Hematopoietic multipotent progenitor cell treated with erythropoietin and hydrocortisone succinate and interleukin-3 and kit ligand, for 6 days (in vitro differentiated cells): ENCODE results near the gene SMOC2.
"Not testable (repeated sequence)": the region's sequence is repeated elsewhere in the genome, so short reads cannot be mapped to it uniquely, and the experiment has no call there.

ENCODE experiments used
- DNase-seq: peaks from one replicate; pipeline ENCODE4 v3.0.0-alpha.2; 2015

SMOC2 gene

DNA sequence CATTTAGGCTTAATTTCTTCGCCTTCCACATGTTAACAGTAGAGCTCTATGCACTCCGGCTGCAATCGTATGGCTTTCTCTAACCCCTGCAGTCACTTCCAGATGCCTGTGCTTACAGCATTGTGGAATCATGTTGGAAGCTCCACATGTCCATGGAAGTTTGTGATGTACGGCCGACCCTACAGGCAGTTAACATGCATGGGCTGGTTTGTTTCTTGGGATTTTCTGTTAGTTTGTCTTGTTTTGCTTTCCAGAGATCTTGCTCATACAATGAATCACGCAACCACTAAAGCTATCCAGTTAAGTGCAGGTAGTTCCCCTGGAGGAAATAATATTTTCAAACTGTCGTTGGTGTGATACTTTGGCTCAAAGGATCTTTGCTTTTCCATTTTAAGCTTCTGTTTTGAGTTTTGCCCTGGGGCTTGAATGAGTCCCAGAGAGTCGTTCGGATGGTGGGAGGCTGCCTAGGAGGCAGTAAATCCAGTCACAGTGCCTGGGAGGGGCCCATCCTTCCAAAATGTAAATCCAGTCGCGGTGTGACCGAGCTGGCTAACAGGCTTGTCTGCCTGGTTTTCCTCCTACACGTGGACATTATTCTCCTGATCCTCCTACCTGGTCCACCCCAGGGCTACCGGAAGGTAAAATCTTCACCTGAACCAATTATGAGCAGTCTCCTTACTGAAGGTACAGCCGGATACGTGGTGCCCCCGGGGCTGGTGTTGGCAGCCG is 225.9 kb downstream of the SMOC2 start:
- no peak for DNase-seq

DNA sequence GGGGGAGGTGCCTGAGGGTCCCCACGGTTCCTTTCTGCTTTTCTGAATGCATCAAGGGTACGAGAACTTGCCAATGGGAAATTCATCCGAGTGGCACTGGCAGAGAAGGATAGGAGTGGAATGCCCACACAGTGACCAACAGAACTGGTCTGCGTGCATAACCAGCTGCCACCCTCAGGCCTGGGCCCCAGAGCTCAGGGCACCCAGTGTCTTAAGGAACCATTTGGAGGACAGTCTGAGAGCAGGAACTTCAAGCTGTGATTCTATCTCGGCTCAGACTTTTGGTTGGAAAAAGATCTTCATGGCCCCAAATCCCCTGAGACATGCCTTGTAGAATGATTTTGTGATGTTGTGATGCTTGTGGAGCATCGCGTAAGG is 226.4 kb downstream of the SMOC2 start:
- DNase-seq: no peak

DNA sequence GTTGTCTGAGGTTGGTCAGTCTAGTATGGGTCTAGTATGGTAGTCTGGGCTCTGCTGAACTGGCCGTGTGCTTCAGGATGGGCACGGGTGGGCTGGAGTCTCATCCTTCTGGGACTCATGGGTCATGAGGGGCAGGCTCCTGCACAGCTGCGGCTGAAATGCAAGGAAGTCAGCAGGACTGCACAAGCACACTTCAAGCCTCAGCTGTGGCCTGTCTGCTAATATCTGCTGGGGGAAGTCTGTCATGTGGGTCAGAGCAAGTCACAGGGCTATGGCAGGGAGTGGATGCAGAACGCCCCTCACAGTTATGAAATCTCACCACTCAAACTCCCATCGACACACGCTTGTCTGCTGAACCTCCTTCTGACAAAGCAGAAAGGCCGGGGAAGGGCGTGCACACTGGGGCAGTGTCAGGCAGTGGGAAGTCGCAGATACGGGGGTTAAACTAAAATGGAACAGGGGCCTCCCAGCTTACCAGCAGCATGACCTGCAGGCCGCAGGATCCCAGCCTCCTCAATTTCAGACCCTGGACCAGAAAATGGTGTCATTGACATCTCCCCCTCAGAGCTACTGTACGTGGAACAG is 229.5 kb downstream of the SMOC2 start:
- DNase-seq: no peak

DNA sequence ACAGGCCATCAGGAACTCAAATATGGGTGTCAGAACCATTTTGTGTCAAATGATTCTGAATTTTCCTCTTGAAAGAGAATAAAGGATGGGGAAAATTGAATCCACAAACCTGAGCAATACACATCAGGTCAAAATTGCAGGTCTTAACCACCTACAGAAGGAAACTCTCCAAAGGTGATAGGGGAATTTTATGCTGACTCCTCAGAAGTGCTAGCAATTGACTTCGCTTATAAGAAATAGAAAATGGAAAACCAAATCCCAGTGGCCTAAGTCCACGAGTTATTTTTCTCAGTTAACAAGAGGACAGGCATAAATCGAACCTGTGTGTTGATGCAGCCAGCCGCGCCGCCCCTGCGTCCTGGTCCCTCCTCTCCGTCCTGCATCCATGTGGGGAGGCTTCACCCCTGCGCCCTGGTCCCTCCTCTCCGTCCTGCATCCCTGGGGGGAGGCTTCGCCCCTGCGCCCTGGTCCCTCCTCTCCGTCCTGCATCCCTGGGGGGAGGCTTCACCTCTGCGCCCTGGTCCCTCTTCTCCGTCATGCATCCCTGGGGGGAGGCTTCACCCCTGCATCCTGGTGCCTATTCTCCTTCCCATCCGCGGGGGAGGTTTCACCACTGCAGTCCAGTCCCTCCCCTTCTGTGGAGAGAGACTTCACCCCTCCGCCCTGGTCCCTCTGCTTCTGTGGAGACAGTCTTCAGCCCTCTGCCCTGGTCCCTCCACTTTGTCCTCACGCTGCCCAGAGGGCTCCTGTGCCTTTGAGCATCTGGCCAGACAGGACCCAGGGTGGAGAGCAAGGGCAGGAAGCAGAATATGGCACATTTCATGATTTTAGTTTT is 230.3 kb downstream of the SMOC2 start:
- DNase-seq: no peak

DNA sequence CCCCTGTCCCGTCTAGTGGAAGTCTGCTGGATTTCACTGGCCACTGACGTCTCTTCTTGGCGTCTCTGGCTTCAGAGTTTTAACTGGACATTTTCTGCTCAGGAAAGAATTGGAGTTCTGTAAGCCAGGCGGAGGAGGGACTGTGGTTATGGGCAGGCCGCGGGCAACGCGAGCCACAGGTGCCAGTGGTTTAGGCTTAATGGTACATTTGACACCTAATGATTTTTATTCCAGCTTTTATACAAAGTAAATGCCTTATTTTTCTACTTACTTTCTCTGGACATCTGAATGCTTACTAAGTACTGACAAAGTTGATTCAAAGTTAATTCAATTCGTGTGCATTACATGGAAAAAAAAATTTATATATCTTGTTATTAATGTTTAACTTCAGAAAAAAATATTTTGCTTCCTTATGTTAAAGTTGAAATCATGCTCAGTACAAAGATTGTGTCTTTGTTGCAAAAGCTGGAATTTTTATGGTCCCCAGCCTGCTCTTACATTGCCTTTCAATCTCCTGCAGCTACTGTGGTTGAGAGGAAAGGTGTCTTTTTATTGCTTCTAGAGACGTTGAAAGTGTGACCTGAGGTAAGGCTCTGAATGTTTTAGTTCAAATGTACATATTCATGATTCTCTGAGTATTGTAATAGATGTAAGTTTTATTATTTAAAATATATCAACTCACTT is 231.0 kb downstream of the SMOC2 start:
- no peak for DNase-seq

DNA sequence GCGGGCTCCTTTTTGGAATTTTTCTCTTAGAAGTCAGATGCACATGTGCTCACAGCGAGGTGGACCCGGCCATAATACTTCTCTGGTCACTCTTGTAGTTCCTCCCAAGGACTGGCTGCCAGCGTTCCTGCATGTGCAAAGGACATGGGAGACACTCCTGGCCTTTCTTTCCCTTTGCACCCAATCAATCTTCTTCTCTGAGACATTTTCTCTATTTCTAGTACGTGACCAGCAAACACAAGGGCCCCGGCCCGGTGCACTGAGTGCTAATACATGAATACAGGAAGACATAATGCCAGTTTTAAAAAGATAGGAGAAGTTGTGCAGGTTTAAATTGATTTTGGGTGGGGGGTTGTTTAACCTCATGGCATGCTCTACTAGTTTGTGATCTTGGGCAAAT is 233.6 kb downstream of the SMOC2 start:
- no peak for DNase-seq

DNA sequence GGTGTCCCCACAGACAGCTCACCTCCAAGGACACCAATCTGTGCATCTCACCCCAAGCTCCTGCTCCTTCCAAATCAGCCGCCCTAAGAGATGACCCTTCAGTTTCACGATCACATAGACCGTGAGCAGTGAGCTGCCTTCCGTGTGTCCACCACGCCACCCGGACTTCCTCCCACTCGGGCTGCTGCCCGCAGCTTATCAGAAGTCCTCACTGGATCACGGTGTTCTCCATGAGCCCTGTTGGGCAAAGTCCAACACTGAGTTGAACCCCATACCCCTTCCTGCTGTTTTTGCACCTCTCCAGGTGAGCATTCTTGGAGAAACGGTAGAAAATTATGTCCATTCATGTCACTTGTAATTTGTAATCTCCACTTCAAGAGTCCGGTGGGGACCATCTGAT is 234.4 kb downstream of the SMOC2 start:
- DNase-seq: no peak

DNA sequence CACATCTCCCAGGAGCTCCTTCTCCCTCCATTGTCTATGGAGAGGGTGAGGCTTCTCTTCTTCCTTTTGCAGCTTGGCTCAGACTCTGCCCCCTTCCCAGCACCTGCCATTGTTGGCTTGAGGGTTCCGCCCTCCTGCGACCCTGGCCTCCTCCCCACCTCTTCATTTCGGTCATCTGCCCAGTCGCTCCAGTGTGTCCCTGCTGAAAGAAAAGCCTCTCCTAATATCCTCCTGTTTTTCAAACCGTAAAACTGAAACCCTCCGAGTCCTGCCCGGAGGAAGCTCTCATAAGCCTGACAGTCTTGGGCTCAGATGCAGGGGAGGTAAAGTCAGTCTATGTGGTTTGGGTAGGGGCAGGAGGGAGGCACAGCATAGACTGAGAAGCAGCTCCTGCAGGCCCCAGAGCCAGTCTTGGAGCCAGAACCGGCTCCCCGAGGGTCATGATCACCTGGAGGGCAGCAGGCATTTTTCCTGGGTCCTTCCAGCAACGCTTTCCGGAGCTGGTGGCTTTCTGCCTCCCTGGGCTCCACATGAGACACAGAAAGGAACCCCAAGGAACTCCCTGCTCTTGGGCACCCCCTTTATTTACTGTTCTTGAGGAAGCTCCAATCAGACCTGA is 235.1 kb downstream of the SMOC2 start:
- no peak for DNase-seq

DNA sequence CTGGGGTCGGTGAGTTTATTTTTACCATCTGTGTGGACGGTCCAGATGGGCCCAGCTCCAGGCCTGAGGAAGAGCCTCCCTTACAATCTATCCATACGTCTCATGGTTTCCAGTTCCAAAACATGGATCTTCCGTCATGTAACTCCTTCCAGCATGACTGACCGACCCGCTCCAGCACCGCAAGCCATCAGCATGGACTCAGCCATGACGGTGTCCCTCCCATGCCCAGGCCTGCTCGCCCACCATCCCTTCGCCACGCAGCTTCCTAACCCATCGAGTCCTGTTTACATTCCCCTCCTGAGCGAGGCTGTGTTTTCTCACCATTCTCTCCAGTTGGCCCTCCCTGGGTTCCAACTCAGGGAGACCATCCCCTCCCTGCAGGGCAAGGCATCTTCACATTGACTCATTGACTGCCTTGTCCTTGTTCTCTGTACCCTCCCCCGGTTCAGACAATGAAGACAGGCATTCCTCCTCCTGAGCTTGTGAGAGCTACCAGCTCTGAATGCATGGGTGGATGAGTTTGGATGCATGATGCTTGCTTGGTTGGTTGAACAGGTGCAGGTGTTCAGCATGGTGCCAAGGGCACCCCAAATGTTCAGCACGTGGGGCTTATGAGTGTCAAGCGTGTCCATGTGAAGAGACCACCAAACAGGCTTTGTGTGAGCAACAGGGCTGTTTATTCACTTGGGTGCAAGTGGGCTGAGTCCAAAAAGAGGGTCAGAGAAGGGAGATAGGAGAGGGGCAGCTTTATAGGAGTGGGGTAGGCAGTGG is 235.8 kb downstream of the SMOC2 start:
- DNase-seq: no peak

DNA sequence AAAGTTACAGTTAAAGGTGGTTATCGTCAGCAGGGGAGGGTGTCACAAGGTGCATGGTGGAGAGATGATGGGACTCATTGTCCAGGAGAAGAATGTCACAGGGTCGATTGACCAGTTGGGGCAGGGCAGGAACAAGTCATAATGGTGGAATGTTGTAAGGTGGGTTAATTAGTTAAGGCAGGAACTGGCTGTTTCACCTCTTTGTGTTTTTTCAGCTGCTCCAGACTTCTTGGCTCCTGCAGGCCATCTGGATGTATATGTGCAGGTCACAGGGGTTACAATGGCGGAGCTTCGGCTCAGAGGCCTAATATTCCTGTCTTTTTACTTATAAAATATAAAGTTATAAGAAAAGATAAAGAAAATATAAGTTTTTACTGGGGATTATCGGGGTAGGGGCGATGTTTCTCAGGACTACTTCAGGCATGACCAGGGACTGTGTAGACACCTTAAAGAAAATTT is 236.4 kb downstream of the SMOC2 start:
- DNase-seq: not testable (repeated sequence)

DNA sequence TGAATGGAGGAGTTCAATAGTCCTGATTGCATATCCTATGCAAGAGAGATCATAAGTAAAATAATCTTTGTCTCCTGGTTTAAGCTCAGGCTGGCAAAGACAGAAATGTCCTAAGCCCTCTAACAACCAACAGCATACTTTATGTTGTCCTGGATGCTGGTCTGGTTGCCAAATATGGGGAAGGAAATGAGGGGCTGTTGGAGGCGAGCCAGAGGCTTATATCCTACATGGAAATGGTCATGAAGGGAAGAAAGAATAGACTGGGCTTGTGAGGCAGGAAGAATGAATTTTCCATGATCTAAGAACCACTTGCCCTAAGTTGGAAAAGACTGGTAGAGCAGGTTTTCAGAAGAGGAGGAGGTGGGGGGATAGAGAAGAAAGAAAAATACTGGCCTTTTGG is 237.1 kb downstream of the SMOC2 start:
- no peak for DNase-seq

DNA sequence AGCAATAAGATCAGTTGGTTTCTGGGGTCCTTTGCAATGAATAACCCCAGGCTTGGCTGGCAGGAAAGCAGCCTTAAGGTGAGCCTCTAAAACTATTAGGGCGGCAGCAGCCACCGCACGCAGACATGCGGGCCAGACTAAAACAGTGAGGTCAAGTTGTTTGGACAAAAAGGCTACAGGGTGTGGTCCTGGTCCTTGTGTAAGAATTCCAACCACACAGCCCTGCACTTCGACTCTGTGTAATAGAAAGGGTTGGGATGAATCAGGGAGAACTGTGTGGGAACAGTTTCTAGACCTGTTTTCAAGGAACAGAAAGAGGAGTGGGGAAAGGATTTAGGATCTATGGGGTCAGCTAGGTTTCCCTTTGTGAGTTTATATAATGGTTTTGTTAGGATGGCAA is 237.6 kb downstream of the SMOC2 start:
- DNase-seq: no peak

DNA sequence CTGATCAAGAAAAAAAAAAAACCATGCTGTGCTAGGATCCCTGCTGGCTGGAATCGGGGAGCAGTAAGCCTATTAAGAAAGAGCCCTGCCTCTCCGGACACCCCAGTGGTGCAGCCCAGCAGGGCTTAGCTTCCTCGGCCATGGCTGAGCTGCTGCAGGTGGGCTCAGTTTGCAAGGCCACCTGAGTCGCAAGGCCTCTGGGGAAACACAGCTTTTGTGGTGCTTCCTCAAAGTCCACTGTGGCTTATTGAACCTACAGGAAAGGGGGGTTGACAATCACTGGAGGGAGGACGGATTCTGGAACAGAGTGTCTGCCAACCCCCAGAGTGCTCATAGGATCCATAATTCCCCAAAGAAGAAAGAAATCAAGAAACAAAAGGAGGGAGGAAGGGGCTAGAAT is 240.8 kb downstream of the SMOC2 start:
- no peak for DNase-seq

DNA sequence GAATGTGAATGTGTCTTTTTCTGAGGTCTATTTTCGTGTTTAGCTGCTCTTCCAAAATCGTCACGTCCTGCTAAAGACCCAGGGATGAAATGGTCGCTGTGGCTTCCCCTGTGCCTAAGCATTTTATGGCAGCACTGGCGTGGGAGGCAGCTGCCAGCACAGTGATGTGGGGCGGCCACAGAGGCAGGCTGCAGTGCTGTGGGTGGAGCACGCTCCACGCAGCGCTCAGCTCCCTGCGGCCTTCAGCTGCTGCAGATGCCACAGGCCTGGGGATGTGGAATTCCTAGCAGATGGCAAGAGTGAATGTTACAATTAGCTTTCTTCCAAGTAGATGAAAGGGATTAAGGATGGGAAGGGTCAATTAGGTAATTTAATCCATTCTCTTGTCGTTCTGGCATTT is 242.6 kb downstream of the SMOC2 start:
- no peak for DNase-seq

DNA sequence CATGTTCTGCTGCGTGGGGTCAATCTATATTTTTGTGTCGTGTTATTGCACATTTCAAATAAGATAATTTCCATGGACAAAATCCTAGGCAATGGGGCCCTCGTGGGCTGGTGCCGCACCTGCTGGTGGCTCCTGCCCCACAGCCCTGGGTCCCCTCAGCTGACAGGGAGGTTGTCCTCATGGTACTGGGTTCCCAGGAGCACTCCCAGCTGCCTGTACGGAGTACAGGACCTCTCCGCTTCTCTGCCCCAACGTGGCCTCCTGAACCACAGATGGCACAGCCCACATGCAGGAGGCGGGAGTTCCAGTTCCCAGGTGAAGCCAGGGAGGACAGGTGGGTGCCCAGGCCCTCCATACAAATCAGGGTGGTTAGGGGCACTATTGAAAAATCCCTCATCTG is 243.5 kb downstream of the SMOC2 start:
- no peak for DNase-seq

DNA sequence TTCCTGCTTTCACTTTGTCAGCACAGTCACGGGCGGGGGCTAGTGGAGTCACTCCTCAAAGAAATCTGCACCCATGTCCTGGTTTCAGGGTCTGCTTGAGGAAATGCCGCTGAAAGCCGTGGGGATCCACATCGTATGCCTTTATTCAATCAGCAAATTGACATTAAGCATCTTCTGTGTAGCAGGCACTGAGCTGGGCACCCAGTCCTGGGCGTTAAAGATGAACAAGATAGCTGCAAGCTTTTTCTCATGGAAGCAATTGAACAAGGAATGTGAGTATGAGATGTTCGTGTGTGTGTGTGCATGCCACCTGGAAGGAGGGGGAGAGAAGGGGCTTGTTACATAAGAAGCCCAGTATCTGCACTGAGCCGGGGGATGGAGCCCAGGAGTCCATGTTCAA is 243.9 kb downstream of the SMOC2 start:
- DNase-seq: no peak

DNA sequence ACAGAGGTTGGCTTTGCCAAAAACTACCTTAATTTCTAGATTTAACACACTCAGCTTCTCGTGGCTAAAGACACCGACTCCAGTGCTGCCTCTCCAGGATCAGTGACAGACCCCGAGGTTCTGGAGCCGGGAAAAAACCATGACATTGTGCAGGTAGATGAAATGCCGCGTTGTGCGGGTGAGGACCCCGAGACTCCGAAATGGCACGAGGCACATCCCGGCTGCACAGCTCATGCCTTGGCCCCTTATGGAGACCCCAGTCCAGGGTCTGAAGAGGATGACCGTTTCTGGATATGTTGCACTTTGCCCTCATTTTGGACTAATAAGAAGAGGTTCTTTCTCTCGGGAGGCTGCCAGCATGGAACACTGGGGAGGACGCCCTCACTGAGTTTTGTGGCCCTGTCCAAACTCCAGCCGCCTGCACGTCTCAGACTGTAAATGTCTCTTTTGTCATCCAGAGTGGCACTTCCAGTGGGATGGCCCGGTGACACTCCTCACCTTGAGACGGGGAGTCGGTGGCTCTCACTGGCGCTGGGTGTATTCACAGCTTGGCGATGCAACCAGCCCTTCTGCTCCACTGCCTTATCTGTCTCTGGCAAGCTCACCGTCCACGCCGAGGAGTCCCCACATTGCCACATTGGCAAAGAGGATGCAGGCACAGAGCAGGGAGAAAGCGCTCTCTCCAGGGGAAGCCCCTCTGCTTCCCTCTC is 245.2 kb downstream of the SMOC2 start:
- DNase-seq: no peak

DNA sequence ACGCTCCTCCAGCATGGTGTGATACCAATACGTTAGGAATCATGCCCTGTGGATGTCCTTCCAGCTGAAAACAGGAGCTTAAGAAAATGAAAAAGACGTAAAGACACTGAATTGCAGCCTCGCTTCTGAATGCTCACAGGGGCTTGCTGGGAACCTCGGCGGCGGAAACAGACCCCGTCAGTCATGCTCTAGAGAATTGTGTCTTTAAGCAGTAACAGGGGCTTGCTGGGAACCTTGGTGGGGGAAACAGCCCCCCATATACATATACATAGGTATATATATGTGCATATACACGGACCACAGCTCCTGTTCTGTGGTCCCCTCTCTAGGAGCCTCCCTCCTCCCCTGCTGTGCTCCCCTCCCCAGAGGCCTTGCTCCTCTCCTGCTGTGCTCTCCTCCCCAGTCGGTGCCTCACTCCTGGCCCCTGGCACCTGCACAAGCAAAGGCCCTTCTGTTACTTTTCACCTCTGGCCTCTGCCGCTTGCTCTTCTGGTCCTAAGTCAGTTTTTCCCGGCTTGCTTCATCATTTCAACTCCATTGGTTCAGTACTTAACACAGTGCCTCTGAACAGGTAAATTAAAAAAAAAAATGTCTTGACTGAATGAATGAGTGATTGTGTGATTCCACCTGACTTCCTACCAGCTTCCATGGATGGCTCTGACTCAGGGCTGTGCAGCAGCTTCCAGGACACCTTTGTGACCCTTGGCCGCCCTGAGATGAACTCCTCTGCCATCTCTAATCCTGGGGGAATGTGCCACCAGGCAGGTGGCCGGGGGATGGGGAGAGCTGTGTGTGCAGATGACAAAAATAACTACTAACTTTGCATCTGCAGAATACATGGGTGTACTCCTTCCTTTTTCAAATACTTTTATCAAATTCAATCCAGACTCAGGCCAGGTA is 246.1 kb downstream of the SMOC2 start:
- DNase-seq: no peak

DNA sequence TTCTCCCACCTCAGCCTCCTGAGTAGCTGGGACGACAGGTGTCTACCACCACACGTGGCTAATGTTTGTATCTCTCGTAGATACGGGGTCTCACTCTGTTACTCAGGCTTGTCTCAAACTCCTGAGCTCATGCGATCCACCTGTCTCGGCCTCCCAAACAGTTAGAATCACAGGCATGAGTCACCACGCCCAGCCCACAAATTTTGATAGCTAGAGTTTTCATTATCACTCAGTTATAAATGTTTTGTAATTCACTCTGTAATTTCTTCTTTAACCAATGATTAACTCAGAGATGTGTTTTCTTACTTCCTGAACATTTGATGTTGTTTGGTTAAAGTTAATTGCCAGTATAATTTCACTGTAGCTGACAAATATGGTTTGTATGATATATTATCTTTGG is 249.3 kb downstream of the SMOC2 start:
- DNase-seq: no peak

DNA sequence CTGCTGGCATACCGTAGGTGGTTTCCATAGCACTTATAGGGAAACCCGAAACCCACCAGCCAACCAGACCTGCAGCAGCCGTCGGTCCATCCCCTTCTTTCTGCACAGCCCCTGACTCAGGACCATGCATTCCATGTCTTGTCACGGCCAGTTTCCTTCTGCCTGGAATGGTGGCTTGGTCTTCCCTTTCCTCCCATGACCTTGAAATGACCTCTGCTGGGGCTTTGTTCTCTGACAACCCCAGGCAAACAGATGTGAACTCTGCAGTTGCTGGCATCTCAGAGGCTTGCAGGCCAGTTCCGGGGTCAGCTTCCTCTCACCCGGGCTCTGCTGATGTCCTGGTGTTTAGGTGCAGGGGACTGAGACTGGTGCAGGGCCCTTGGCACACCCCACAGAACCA is 250.8 kb downstream of the SMOC2 start:
- DNase-seq: no peak
